ENCODE results near the gene TRIM44.

TRIM44 gene

GRCh38 chr11:35861191-35861590 lies 198.6 kb downstream of the TRIM44 start:
- DNase-seq, result no peak

GRCh38 chr11:35862666-35863065 lies 200.1 kb downstream of the TRIM44 start:
- no peak for DNase-seq

- no peak for DNase-seq
These were observed 201.6 kb downstream of the TRIM44 start for GRCh38 chr11:35864131-35864530.

- no peak for DNase-seq
These were observed 204.0 kb downstream of the TRIM44 start for GRCh38 chr11:35866601-35867000.
